SK-N-SH (cell line): Measurements from ENCODE around the gene TIE1.

ENCODE experiments used
- CHD2 ChIP-seq: fragments of 150-350 bp; IDR thresholded peaks from 2 replicates; pipeline ENCODE4 v1.6.1; 2018; ENCODE audit warnings: low read length; ENCODE audit not compliant: partially characterized antibody
- EP300 ChIP-seq, 2 experiments: IDR thresholded peaks; 2 replicates each; pipeline versions ENCODE4 v1.4.0 to v1.6.1; 2012; ENCODE audit warnings: borderline replicate concordance in 1 of 2, low read depth in 1 of 2, low read length in 1 of 2
- FOSL2 ChIP-seq: IDR thresholded peaks from 2 replicates; pipeline ENCODE4 v1.4.0; 2012; ENCODE audit warnings: low read depth, mild to moderate bottlenecking, moderate library complexity, borderline replicate concordance
- GATA2 ChIP-seq: sonication (generic); formaldehyde crosslinking; IDR thresholded peaks from 2 replicates; pipeline ENCODE4 v1.5.0; 2020; ENCODE audit warnings: mild to moderate bottlenecking, missing genetic modification reagents
- JUND ChIP-seq: IDR thresholded peaks from 2 replicates; pipeline ENCODE4 v1.4.0; 2012
- POLR2AphosphoS5 ChIP-seq: IDR thresholded peaks from 2 replicates; pipeline ENCODE4 v1.6.1; 2012; ENCODE audit warnings: low read depth, low read length
- RAD21 ChIP-seq: IDR thresholded peaks from 2 replicates; pipeline ENCODE4 v1.6.1; 2012; ENCODE audit warnings: mild to moderate bottlenecking, low read length
- RCOR1 ChIP-seq: fragments of 150-350 bp; IDR thresholded peaks from 2 replicates; pipeline ENCODE4 v1.6.1; 2017; ENCODE audit warnings: antibody characterized with exemption, low read length
- TAF1 ChIP-seq: IDR thresholded peaks from 2 replicates; pipeline ENCODE4 v1.6.1; 2012; ENCODE audit warnings: low read depth, mild to moderate bottlenecking, low read length, moderate library complexity, borderline replicate concordance
- YY1 ChIP-seq: IDR thresholded peaks from 2 replicates; pipeline ENCODE4 v1.4.0; 2012; ENCODE audit warnings: low read depth, mild to moderate bottlenecking
- TF ChIP-seq, protein P1 (sequence below): IDR thresholded peaks from 2 replicates; pipeline ENCODE4; 2012
- TF ChIP-seq, protein P2 (sequence below): fragments of 200-600 bp; sonication (generic); IDR thresholded peaks from 2 replicates; pipeline ENCODE4 v1.6.1; 2017; ENCODE audit warnings: antibody characterized with exemption, mild to moderate bottlenecking, moderate library complexity
- TF ChIP-seq, protein P3 (sequence below): IDR thresholded peaks from 2 replicates; pipeline ENCODE4 v1.4.0; 2012; ENCODE audit warnings: low read depth
- TF ChIP-seq, protein P4 (sequence below): IDR thresholded peaks from 2 replicates; pipeline ENCODE4 v1.4.0; 2012; ENCODE audit warnings: low read depth, borderline replicate concordance

DNA sequence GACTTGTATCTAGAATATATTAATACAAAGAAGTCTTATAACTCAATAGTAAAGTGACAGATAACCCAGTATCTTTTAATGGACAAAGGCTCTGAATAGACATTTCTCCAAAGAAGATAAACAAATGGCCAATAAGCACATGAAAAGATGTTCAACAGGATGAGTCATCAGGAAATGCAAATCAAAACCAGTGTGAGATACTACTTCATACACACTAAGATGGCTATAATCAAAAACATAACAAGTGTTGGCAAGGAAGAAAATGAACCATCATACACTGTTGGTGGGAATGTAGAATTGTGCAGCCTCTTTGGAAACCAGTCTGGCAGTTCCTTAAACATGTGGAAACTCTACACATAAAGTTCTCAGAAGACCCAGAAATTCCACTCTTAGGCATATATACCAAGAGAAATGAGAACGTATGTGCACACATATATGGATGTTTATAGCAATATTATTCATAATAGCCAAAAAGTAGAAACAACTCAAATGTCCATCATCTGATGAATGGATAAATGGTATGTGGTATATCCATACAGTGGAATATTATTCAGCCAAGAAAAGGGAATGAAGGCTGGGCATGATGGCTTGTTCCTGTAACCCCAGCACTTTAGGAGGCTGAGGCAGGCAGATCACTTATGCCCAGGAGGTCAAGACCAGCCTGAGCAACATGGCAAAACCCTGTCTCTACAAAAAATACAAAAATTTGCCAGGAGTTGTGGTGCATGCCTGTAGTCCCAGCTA, 26.9 kb downstream of the TIE1 start:
- TF ChIP-seq, protein P1, sequence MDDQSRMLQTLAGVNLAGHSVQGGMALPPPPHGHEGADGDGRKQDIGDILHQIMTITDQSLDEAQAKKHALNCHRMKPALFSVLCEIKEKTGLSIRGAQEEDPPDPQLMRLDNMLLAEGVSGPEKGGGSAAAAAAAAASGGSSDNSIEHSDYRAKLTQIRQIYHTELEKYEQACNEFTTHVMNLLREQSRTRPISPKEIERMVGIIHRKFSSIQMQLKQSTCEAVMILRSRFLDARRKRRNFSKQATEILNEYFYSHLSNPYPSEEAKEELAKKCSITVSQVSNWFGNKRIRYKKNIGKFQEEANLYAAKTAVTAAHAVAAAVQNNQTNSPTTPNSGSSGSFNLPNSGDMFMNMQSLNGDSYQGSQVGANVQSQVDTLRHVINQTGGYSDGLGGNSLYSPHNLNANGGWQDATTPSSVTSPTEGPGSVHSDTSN = no peak
- TF ChIP-seq, protein P2, sequence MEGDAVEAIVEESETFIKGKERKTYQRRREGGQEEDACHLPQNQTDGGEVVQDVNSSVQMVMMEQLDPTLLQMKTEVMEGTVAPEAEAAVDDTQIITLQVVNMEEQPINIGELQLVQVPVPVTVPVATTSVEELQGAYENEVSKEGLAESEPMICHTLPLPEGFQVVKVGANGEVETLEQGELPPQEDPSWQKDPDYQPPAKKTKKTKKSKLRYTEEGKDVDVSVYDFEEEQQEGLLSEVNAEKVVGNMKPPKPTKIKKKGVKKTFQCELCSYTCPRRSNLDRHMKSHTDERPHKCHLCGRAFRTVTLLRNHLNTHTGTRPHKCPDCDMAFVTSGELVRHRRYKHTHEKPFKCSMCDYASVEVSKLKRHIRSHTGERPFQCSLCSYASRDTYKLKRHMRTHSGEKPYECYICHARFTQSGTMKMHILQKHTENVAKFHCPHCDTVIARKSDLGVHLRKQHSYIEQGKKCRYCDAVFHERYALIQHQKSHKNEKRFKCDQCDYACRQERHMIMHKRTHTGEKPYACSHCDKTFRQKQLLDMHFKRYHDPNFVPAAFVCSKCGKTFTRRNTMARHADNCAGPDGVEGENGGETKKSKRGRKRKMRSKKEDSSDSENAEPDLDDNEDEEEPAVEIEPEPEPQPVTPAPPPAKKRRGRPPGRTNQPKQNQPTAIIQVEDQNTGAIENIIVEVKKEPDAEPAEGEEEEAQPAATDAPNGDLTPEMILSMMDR = no peak
- TF ChIP-seq POLR2AphosphoS5 = no peak
- no peak for TF ChIP-seq RCOR1
- TF ChIP-seq EP300 (IDR thresholded peaks at IDR 0.05; ENCODE audit: borderline replicate concordance in 1 of 2, low read depth in 1 of 2, low read length in 1 of 2) = no peak
- TF ChIP-seq, protein P3, sequence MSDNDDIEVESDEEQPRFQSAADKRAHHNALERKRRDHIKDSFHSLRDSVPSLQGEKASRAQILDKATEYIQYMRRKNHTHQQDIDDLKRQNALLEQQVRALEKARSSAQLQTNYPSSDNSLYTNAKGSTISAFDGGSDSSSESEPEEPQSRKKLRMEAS = no peak
- TF ChIP-seq, protein P4, sequence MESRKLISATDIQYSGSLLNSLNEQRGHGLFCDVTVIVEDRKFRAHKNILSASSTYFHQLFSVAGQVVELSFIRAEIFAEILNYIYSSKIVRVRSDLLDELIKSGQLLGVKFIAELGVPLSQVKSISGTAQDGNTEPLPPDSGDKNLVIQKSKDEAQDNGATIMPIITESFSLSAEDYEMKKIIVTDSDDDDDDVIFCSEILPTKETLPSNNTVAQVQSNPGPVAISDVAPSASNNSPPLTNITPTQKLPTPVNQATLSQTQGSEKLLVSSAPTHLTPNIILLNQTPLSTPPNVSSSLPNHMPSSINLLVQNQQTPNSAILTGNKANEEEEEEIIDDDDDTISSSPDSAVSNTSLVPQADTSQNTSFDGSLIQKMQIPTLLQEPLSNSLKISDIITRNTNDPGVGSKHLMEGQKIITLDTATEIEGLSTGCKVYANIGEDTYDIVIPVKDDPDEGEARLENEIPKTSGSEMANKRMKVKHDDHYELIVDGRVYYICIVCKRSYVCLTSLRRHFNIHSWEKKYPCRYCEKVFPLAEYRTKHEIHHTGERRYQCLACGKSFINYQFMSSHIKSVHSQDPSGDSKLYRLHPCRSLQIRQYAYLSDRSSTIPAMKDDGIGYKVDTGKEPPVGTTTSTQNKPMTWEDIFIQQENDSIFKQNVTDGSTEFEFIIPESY = no peak
- TF ChIP-seq RAD21 = no peak
- no peak for TF ChIP-seq JUND
- no peak for TF ChIP-seq GATA2 (CRISPR knock-in tag)
- TF ChIP-seq TAF1 = no peak
- no peak for TF ChIP-seq YY1
- no peak for TF ChIP-seq CHD2
- TF ChIP-seq FOSL2 = no peak
